Measurements from ENCODE around the gene MT1F. TPM values are rescaled to one million over a fixed set of nuclear protein-coding genes. Genes with fewer than 3 reads are reported as not detected.

MT1F gene
- total and polyA plus RNA-seq, 2 of the 4 experiments (the other 2 are of a cell fraction), result 0.56 TPM; not detected in 1

DNA sequence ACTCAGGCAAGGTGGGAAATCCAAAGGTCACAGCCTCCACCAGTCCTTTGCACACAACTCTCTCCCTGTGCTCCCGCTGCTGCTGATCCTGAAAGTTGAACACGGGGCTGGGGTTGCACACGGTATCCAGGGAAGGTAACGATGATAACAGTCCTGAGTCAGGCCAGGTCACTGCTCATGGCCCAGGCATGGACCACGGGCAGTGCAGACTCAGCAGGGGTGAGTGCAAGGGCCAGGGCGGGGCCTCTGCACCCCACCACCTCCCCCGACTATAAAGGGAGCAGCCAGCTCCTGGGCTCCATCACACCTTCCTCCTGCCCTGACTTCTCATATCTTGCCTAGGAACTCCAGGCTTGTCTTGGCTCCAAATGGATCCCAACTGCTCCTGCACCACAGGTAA is 6.2 kb upstream of the MT1F start, which contains the start of gene MT1B:
Gene MT1B (plus strand): TSS at position 301 of the 400 bp plus-strand sequence. CDS start 68 bp downstream, at position 369.
- no TSS peak for BruUV-seq (replicated peaks)
- no peak within 1 kb of the TSS for H4K91ac ChIP-seq (ENCODE audit: insufficient read depth, low read depth, low read length)
- peaks cover 76% of the 10 kb centered on the region for H3K27me3 ChIP-seq (ENCODE audit: control insufficient read depth, insufficient read depth, low read length)
- H2AK9ac ChIP-seq (replicated peaks; ENCODE audit: low read depth, low read length, poor library complexity), result no peak within 1 kb of the TSS
- H2BK15ac ChIP-seq (ENCODE audit: low read depth, low read length), result no peak within 1 kb of the TSS
- H4K20me1 ChIP-seq (ENCODE audit: insufficient read depth, low read length), result no peaks in the 10 kb centered on the region; the same call in 1 of the 2 replicates
- no peaks in the 10 kb centered on the region for H3K36me3 ChIP-seq (ENCODE audit: control insufficient read depth, insufficient read depth, low read length)
- H3K4ac ChIP-seq (ENCODE audit: low read depth, low read length), result no peak within 1 kb of the TSS
- H3K27ac ChIP-seq (ENCODE audit: insufficient read depth, low read length), result no peak within 1 kb of the TSS
- TF ChIP-seq SMC3 (IDR thresholded peaks at IDR 0.05; ENCODE audit: low read depth, low read length) (no peak), MXI1 (IDR thresholded peaks at IDR 0.05; ENCODE audit: borderline replicate concordance, low read depth, low read length) (no peak)
- H2AK5ac ChIP-seq (ENCODE audit: low read depth, low read length), result no peak within 1 kb of the TSS
- no peak within 1 kb of the TSS for H2AFZ ChIP-seq (replicated peaks; ENCODE audit: low read length, poor library complexity)
- H2BK20ac ChIP-seq (ENCODE audit: low read depth, low read length), result no peak within 1 kb of the TSS
- H4K8ac ChIP-seq (ENCODE audit: low read depth in 2 of 2, low read length in 2 of 2), result no peak within 1 kb of the TSS
- H2BK120ac ChIP-seq (ENCODE audit: low read depth, low read length), result no peak within 1 kb of the TSS
- ATAC-seq (ENCODE audit: low read depth), result no peak
- no peaks in the 10 kb centered on the region for H3K9me3 ChIP-seq (ENCODE audit: control insufficient read depth, insufficient read depth, low read length)
- DNase-seq, result no peak
- no peak within 1 kb of the TSS for H2BK5ac ChIP-seq (ENCODE audit: low read depth, low read length, poor library complexity, severe bottlenecking)
- no peaks in the 10 kb centered on the region for H3K79me1 ChIP-seq (ENCODE audit: low read depth in 1 of 2, low read length in 2 of 2)
- H3K18ac ChIP-seq (ENCODE audit: low read depth, low read length), result no peak within 1 kb of the TSS
- H3K4me2 ChIP-seq (ENCODE audit: low read depth, low read length), result no peak within 1 kb of the TSS
- no peak within 1 kb of the TSS for H3K56ac ChIP-seq (ENCODE audit: extremely low read depth, insufficient read depth, low read length)
- POLR2A ChIA-PET (ENCODE audit: unreplicated experiment), result no interaction called here
- H3K9me1 ChIP-seq (ENCODE audit: insufficient read depth, low read length), result 0 out of 2 replicates have a peak, but pooled peaks cover 3% of the 10 kb centered on the region
- CTCF ChIA-PET, result no interaction called here
- H3K14ac ChIP-seq (replicated peaks; ENCODE audit: low read depth, low read length), result no peak within 1 kb of the TSS
- no peak within 1 kb of the TSS for H3K23ac ChIP-seq (ENCODE audit: low read depth, low read length)
- no peaks in the 10 kb centered on the region for H3K4me1 ChIP-seq (ENCODE audit: control insufficient read depth, insufficient read depth, low read length)
- H3K4me3 ChIP-seq (ENCODE audit: insufficient read depth, low read depth, low read length), result no peak within 1 kb of the TSS
- no peak within 1 kb of the TSS for H4K5ac ChIP-seq (ENCODE audit: low read depth, low read length)
- intact Hi-C loops (cut with micrococcal nuclease) (no loop called here), in situ Hi-C loops (cut with MboI; ENCODE audit: low sequenced_read_pairs) (no loop called here), dilution Hi-C loops (cut with HindIII; ENCODE audit: low sequenced_read_pairs, unreplicated experiment) (no loop called here)
- WGBS, 2 experiments (ENCODE audit: extremely low coverage in 2 of 2, insufficient read length in 1 of 2), result 80% methylated on average over 1 of the region's 7 CpGs; no CpG with 5 or more reads in 1 of the 2 experiments
- no peak within 1 kb of the TSS for H3K9ac ChIP-seq (ENCODE audit: low read depth, low read length)
